CD8-positive, alpha-beta memory T cell (primary cell): Measurements from ENCODE around the gene GJC1. TPM values are rescaled to one million over a fixed set of nuclear protein-coding genes. Genes with fewer than 3 reads are reported as not detected.
A peak's percentile ranks its signal among the peaks of the same experiment; 100 is the strongest.

Experiments
- CTCF ChIA-PET: fragments of 350-600 bp; sonication (Branson Sonifier 250); formaldehyde crosslinking; loops from one replicate; lab custom pipeline; 2021; ENCODE audit warnings: antibody characterized with exemption; lab: Charles Lee
- POLR2A ChIA-PET: fragments of 350-600 bp; sonication (Branson Sonifier 250); formaldehyde crosslinking; loops from one replicate; lab custom pipeline; 2021; ENCODE audit warnings: antibody characterized with exemption; lab: Charles Lee
- DNase-seq, 5 donors: peaks; one replicate each; pipeline versions ENCODE4 v3.0.0 to v3.0.0-alpha.2; 2020 to 2022; ENCODE audit warnings: mixed read lengths in 1 of 5
- H3K27ac ChIP-seq: one replicate; pipeline ENCODE4 v1.7.0; 2013; ENCODE audit warnings: low read depth, mild to moderate bottlenecking, low read length, moderate library complexity
- H3K27me3 ChIP-seq: 2 replicates; pipeline ENCODE4 v1.7.0; 2013; ENCODE audit warnings: low read length, mild to moderate bottlenecking; ENCODE audit not compliant: insufficient read depth, poor library complexity, severe bottlenecking
- H3K36me3 ChIP-seq: 2 replicates; pipeline ENCODE4 v1.7.0; 2013; ENCODE audit warnings: mild to moderate bottlenecking, low read length, moderate library complexity; ENCODE audit not compliant: insufficient read depth
- H3K4me1 ChIP-seq: 2 replicates; pipeline ENCODE4 v1.7.0; 2013; ENCODE audit warnings: mild to moderate bottlenecking, low read length, moderate library complexity; ENCODE audit not compliant: insufficient read depth
- H3K4me3 ChIP-seq: 2 replicates; pipeline ENCODE4 v1.7.0; 2013; ENCODE audit warnings: mild to moderate bottlenecking, low read length
- H3K9me3 ChIP-seq: 2 replicates; pipeline ENCODE4 v1.7.0; 2013; ENCODE audit warnings: mild to moderate bottlenecking, low read length
- H3K27ac Mint-ChIP-seq, 8 donors: one replicate each; pipeline ENCODE4 v1.8.0; 2020 to 2021; ENCODE audit warnings: mixed read lengths in 8 of 8, mild to moderate bottlenecking in 6 of 8, inconsistent platforms in 3 of 8, moderate library complexity in 3 of 8
- H3K27me3 Mint-ChIP-seq, 2 donors: one replicate each; pipeline ENCODE4 v1.8.0; 2020 to 2021; ENCODE audit warnings: mixed read lengths in 2 of 2, mild to moderate bottlenecking in 1 of 2, moderate library complexity in 1 of 2
- H3K36me3 Mint-ChIP-seq, 3 donors: one replicate each; pipeline ENCODE4 v1.8.0; 2020 to 2021; ENCODE audit warnings: mixed read lengths in 3 of 3, inconsistent platforms in 1 of 3, mild to moderate bottlenecking in 1 of 3
- H3K4me1 Mint-ChIP-seq, 3 donors: one replicate each; pipeline ENCODE4 v1.8.0; 2020 to 2021; ENCODE audit warnings: mixed read lengths in 3 of 3, inconsistent platforms in 1 of 3, mild to moderate bottlenecking in 1 of 3
- H3K4me3 Mint-ChIP-seq, 7 donors: one replicate each; pipeline ENCODE4 v1.8.0; 2020 to 2021; ENCODE audit warnings: mixed read lengths in 7 of 7, mild to moderate bottlenecking in 6 of 7, moderate library complexity in 4 of 7, inconsistent platforms in 2 of 7
- H3K9me3 Mint-ChIP-seq, 5 donors: one replicate each; pipeline ENCODE4 v1.8.0; 2020 to 2022; ENCODE audit warnings: mixed read lengths in 5 of 5, mild to moderate bottlenecking in 3 of 5, moderate library complexity in 2 of 5, inconsistent platforms in 1 of 5
- polyA plus RNA-seq: library from polyadenylated mRNA; unstranded; fragments of 300-500 nt; fragmentation: Illumina TruSeq; gene quantifications from one replicate; pipeline ENCODE4 v1.2.3, GENCODE V29; 2021
- total RNA-seq, 2 experiments: library from RNA; stranded (reverse); gene quantifications; one replicate each; pipeline ENCODE4 v1.2.3, GENCODE V29; 2021

GJC1 gene
- total and polyA plus RNA-seq, 3 experiments from 2014 or later = 9.4 to 10.2 TPM; not detected in 1

- H3K4me3 Mint-ChIP-seq = no peak overlapping the region
- DNase-seq = no peak
- Histone ChIP-seq H3K4me1 (no peaks in the 10 kb centered on the region), H3K4me3 (no peak overlapping the region), H3K9me3 (no peaks in the 10 kb centered on the region), H3K27ac (no peak overlapping the region), H3K36me3 (no peaks in the 10 kb centered on the region), H3K27me3 (no peaks in the 10 kb centered on the region)
- H3K4me1 Mint-ChIP-seq = no peaks in the 10 kb centered on the region
- no peak overlapping the region for H3K27ac Mint-ChIP-seq
- ChIA-PET CTCF (interaction anchor here (0.8 to 2.7 kb wide), 2 partner anchors 10 to 80 kb away, joined by 3 to 8 read pairs; no protein-coding TSS in a partner anchor), POLR2A (no interaction called here)
- no peaks in the 10 kb centered on the region for H3K36me3 Mint-ChIP-seq
- peaks cover 3% of the 10 kb centered on the region in 2 donors for H3K27me3 Mint-ChIP-seq
- no peaks in the 10 kb centered on the region for H3K9me3 Mint-ChIP-seq
Measured at GRCh38 chr17:44785921-44786320, 44.2 kb downstream of the GJC1 start.

GRCh38 chr17:44782326-44782850 is 47.7 kb downstream of the GJC1 start:
- H3K4me1 Mint-ChIP-seq = peaks cover 0 to 9% (median 5%) of the 10 kb centered on the region in 3 donors
- Histone ChIP-seq H3K27ac (no peak overlapping the region), H3K4me3 (no peak overlapping the region), H3K36me3 (no peaks in the 10 kb centered on the region), H3K27me3 (no peaks in the 10 kb centered on the region), H3K4me1 (peaks cover 9% of the 10 kb centered on the region), H3K9me3 (no peaks in the 10 kb centered on the region)
- DNase-seq = no peak
- H3K27ac Mint-ChIP-seq = no peak overlapping the region
- CTCF ChIA-PET = no interaction called here
- no peaks in the 10 kb centered on the region for H3K9me3 Mint-ChIP-seq
- H3K36me3 Mint-ChIP-seq = no peaks in the 10 kb centered on the region
- POLR2A ChIA-PET = no interaction called here
- H3K4me3 Mint-ChIP-seq = no peak overlapping the region
- peaks cover 7 to 8% of the 10 kb centered on the region in 2 donors for H3K27me3 Mint-ChIP-seq

GRCh38 chr17:44781551-44782325 is 48.3 kb downstream of the GJC1 start:
- H3K4me1 Mint-ChIP-seq = peaks cover 0 to 9% (median 5%) of the 10 kb centered on the region in 3 donors
- Histone ChIP-seq H3K4me1 (peaks cover 9% of the 10 kb centered on the region), H3K27ac (no peak overlapping the region), H3K36me3 (no peaks in the 10 kb centered on the region), H3K9me3 (no peaks in the 10 kb centered on the region), H3K27me3 (no peaks in the 10 kb centered on the region), H3K4me3 (no peak overlapping the region)
- no peaks in the 10 kb centered on the region for H3K9me3 Mint-ChIP-seq
- no peaks in the 10 kb centered on the region for H3K36me3 Mint-ChIP-seq
- DNase-seq = no peak
- H3K27me3 Mint-ChIP-seq = peaks cover 5 to 8% of the 10 kb centered on the region in 2 donors
- ChIA-PET CTCF (interaction anchor here (9.4 kb wide), 1 partner anchor 84 kb away, joined by 141 read pairs; no protein-coding TSS in a partner anchor), POLR2A (no interaction called here)
- no peak overlapping the region for H3K4me3 Mint-ChIP-seq
- no peak overlapping the region for H3K27ac Mint-ChIP-seq

GRCh38 chr17:44780845-44781480 is 49.1 kb downstream of the GJC1 start:
- no peak overlapping the region for H3K27ac Mint-ChIP-seq
- no peaks in the 10 kb centered on the region for H3K36me3 Mint-ChIP-seq
- Histone ChIP-seq H3K9me3 (no peaks in the 10 kb centered on the region), H3K27me3 (no peaks in the 10 kb centered on the region), H3K36me3 (no peaks in the 10 kb centered on the region), H3K27ac (no peak overlapping the region), H3K4me3 (no peak overlapping the region), H3K4me1 (peaks cover 16% of the 10 kb centered on the region)
- H3K4me1 Mint-ChIP-seq = peaks cover 3 to 14% (median 5%) of the 10 kb centered on the region in 3 donors
- no peak for DNase-seq
- H3K4me3 Mint-ChIP-seq = no peak overlapping the region
- H3K27me3 Mint-ChIP-seq = peaks cover 4 to 8% of the 10 kb centered on the region in 2 donors
- CTCF ChIA-PET = interaction anchor here (0.8 to 9.4 kb wide), 4 partner anchors 10 to 84 kb away, joined by 3 to 141 read pairs (median 3); no protein-coding TSS in a partner anchor
- POLR2A ChIA-PET = no interaction called here
- no peaks in the 10 kb centered on the region for H3K9me3 Mint-ChIP-seq

GRCh38 chr17:44780161-44780560 is 49.9 kb downstream of the GJC1 start:
- no peaks in the 10 kb centered on the region for H3K27me3 ChIP-seq
- H3K4me1 Mint-ChIP-seq = peaks cover 3 to 20% (median 5%) of the 10 kb centered on the region in 3 donors
- CTCF ChIA-PET = interaction anchor here (1.2 to 9.4 kb wide), 7 partner anchors 9 to 355 kb away, joined by 3 to 141 read pairs (median 5); partner anchors contain the start of gene ACBD4
- peaks cover 4 to 7% of the 10 kb centered on the region in 2 donors for H3K27me3 Mint-ChIP-seq
- no peak for DNase-seq
- H3K36me3 Mint-ChIP-seq = no peaks in the 10 kb centered on the region
- H3K4me3 Mint-ChIP-seq = peak overlapping the region in 1 of 7 donors; percentile 24
- no peaks in the 10 kb centered on the region for H3K36me3 ChIP-seq
- H3K9me3 Mint-ChIP-seq = no peaks in the 10 kb centered on the region
- POLR2A ChIA-PET = no interaction called here
- no peaks in the 10 kb centered on the region for H3K9me3 ChIP-seq
- H3K27ac Mint-ChIP-seq = peak overlapping the region in 1 of 8 donors; percentile 78
- no peak overlapping the region for H3K4me3 ChIP-seq
- H3K27ac ChIP-seq = no peak overlapping the region
- H3K4me1 ChIP-seq = peaks cover 16% of the 10 kb centered on the region

GRCh38 chr17:44779211-44780025 is 50.7 kb downstream of the GJC1 start:
- DNase-seq = peak; percentile 70 to 82 (median 75)
- Histone ChIP-seq H3K36me3 (no peaks in the 10 kb centered on the region), H3K4me1 (peaks cover 16% of the 10 kb centered on the region), H3K27ac (no peak overlapping the region), H3K4me3 (peak overlapping the region; percentile 70), H3K27me3 (no peaks in the 10 kb centered on the region), H3K9me3 (no peaks in the 10 kb centered on the region)
- Mint-ChIP-seq H3K27me3 (peaks cover 4 to 6% of the 10 kb centered on the region in 2 donors), H3K27ac (peak overlapping the region in 2 of 8 donors; percentile 37 to 54), H3K4me3 (peak overlapping the region; percentile 37 to 76 (median 65)), H3K36me3 (no peaks in the 10 kb centered on the region), H3K4me1 (peaks cover 5 to 20% (median 7%) of the 10 kb centered on the region in 3 donors), H3K9me3 (no peaks in the 10 kb centered on the region)
- ChIA-PET CTCF (interaction anchor here (0.7 to 9.4 kb wide), 12 partner anchors 8 to 356 kb away, joined by 3 to 141 read pairs (median 4); partner anchors contain the start of gene ACBD4), POLR2A (interaction anchor here (0.8 kb wide), 1 partner anchor 120 kb away, joined by 5 read pairs; the partner anchor contains the start of gene EFTUD2)

- Mint-ChIP-seq H3K4me1 (peaks cover 5 to 20% (median 7%) of the 10 kb centered on the region in 3 donors), H3K4me3 (peak overlapping the region; percentile 37 to 76 (median 65)), H3K9me3 (no peaks in the 10 kb centered on the region), H3K27ac (peak overlapping the region in 2 of 8 donors; percentile 37 to 54), H3K27me3 (peaks cover 4 to 6% of the 10 kb centered on the region in 2 donors), H3K36me3 (no peaks in the 10 kb centered on the region)
- peak in 1 of 5 donors; percentile 18 for DNase-seq
- POLR2A ChIA-PET = interaction anchor here (0.8 kb wide), 1 partner anchor 121 kb away, joined by 5 read pairs; the partner anchor contains the start of gene EFTUD2
- no peak overlapping the region for H3K4me3 ChIP-seq
- H3K36me3 ChIP-seq = no peaks in the 10 kb centered on the region
- no peak overlapping the region for H3K27ac ChIP-seq
- H3K4me1 ChIP-seq = peaks cover 16% of the 10 kb centered on the region
- H3K27me3 ChIP-seq = no peaks in the 10 kb centered on the region
- CTCF ChIA-PET = interaction anchor here (0.8 to 9.4 kb wide), 6 partner anchors 8 to 357 kb away, joined by 3 to 141 read pairs (median 6); partner anchors contain the start of gene ACBD4
- no peaks in the 10 kb centered on the region for H3K9me3 ChIP-seq
Measured at GRCh38 chr17:44778656-44779210, 51.4 kb downstream of the GJC1 start.
